Astrocyte (in vitro differentiated cells and primary cell): Measurements from ENCODE around the gene PRRT2.
A peak's percentile ranks its signal among the peaks of the same experiment; 100 is the strongest.

Experiments
- EZH2 ChIP-seq: IDR thresholded peaks from 2 replicates; pipeline ENCODE4 v1.6.1; 2012; ENCODE audit warnings: mild to moderate bottlenecking, low read length, inconsistent platforms; ENCODE audit not compliant: insufficient read depth
- TF ChIP-seq, protein P1 (sequence below): IDR thresholded peaks from 2 replicates; pipeline ENCODE4 v1.5.1; 2011; ENCODE audit warnings: low read depth, mild to moderate bottlenecking, inconsistent platforms, low read length, moderate library complexity; ENCODE audit not compliant: insufficient read depth

GRCh38 chr16:29815793-29816693, 4.0 kb downstream of the PRRT2 start, which contains the start of gene PAGR1:
- no peak for TF ChIP-seq EZH2
- TF ChIP-seq, protein P1, sequence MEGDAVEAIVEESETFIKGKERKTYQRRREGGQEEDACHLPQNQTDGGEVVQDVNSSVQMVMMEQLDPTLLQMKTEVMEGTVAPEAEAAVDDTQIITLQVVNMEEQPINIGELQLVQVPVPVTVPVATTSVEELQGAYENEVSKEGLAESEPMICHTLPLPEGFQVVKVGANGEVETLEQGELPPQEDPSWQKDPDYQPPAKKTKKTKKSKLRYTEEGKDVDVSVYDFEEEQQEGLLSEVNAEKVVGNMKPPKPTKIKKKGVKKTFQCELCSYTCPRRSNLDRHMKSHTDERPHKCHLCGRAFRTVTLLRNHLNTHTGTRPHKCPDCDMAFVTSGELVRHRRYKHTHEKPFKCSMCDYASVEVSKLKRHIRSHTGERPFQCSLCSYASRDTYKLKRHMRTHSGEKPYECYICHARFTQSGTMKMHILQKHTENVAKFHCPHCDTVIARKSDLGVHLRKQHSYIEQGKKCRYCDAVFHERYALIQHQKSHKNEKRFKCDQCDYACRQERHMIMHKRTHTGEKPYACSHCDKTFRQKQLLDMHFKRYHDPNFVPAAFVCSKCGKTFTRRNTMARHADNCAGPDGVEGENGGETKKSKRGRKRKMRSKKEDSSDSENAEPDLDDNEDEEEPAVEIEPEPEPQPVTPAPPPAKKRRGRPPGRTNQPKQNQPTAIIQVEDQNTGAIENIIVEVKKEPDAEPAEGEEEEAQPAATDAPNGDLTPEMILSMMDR = peak; percentile 62
